Suprapubic skin (tissue), 4 donors: ENCODE data around the gene PLCL2. TPM values are rescaled to one million over a fixed set of nuclear protein-coding genes. Genes with fewer than 3 reads are reported as not detected.
"Not testable (repeated sequence)": the region's sequence is repeated elsewhere in the genome, so short reads cannot be mapped to it uniquely, and the experiment has no call there.

Experiments used
- DNase-seq, 2 donors: peaks; one replicate each; pipeline ENCODE4 v3.0.0-alpha.2; 2019; ENCODE audit warnings: low spot score in 2 of 2
- H3K27ac ChIP-seq: fragments of 200-600 bp; sonication (generic); one replicate; pipeline ENCODE4 v1.5.1; 2019
- H3K27me3 ChIP-seq: fragments of 200-600 bp; sonication (generic); one replicate; pipeline ENCODE4 v1.5.1; 2019
- H3K36me3 ChIP-seq: fragments of 200-600 bp; sonication (generic); one replicate; pipeline ENCODE4 v1.5.1; 2019
- H3K4me1 ChIP-seq: fragments of 200-600 bp; sonication (generic); one replicate; pipeline ENCODE4 v1.5.1; 2019
- H3K4me3 ChIP-seq: fragments of 200-600 bp; sonication (generic); one replicate; pipeline ENCODE4 v1.5.1; 2019; ENCODE audit warnings: mild to moderate bottlenecking
- H3K9me3 ChIP-seq: fragments of 200-600 bp; sonication (generic); one replicate; pipeline ENCODE4 v1.5.1; 2019
- EP300 ChIP-seq: sonication (generic); formaldehyde crosslinking; IDR thresholded peaks from one replicate; pipeline ENCODE4 v1.6.1; 2017; ENCODE audit warnings: antibody characterized with exemption
- POLR2A ChIP-seq, 2 donors: fragments of 450-650 bp; IDR thresholded peaks; one replicate each; pipeline ENCODE4 v1.6.1; 2017; ENCODE audit warnings: antibody characterized with exemption in 2 of 2, mild to moderate bottlenecking in 2 of 2, moderate library complexity in 2 of 2
- POLR2AphosphoS5 ChIP-seq, 3 donors: sonication (generic); formaldehyde crosslinking; IDR thresholded peaks; one replicate each; pipeline ENCODE4 v1.6.1; 2017; ENCODE audit warnings: antibody characterized with exemption in 3 of 3
- WGBS: methylation state at CpG from one replicate; pipeline ENCODE4 v1.1.5; 2018; 5-methylcytosine and 5-hydroxymethylcytosine counted together
- total RNA-seq, 4 donors: library from RNA; depleted of rRNA; stranded (reverse); fragments of >200 nt; gene quantifications; one replicate each; pipeline ENCODE4 v1.1.0, GENCODE V29; 2016
- TF ChIP-seq, protein P1 (sequence below), 2 donors: fragments of 200-600 bp in 1 of 2; fragments of 450-650 bp in 1 of 2; sonication (generic) in 1 of 2; IDR thresholded peaks; one replicate each; pipeline ENCODE4 v1.5.1; 2016 to 2019; ENCODE audit warnings: antibody characterized with exemption in 2 of 2, mild to moderate bottlenecking in 1 of 2, moderate library complexity in 1 of 2

The PLCL2 gene
- total RNA-seq, 4 donors from 2014 or later = 1.5 to 4.2 (median 1.9) TPM

DNA sequence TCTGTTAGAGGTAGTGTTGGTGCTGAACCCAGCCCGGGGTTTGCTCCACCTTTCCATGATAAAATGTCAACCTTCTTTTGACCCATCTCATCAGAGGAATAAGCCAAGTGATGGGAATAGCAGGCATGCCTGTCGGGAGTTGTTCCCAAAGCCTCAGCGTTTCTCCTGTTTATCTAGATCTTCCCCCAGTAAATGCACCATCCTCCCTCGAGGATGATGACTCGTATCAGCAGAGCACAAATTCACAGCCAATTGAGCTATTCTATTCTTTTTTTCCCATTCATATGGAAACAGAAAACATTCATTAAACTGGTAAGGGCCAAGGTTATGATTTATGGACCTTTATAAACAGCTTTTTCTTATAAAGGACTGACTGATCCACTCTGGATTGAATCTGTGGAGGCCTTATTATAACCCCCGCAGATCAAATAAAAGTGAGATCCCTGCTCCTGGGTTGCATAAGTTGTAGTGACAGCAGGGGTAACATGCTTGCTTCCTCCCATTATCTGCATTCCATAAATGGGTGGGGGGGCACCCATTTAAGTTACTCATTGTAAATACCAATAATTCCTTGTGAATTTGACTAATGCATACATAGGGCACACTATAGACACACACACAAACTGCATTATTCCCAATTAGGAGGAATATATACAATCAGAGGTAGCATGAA, 207.3 kb downstream of the PLCL2 start:
- Histone ChIP-seq H3K4me1 (peaks cover 5% of the 10 kb centered on the region), H3K27ac (no peak overlapping the region), H3K4me3 (no peak overlapping the region), H3K9me3 (no peaks in the 10 kb centered on the region), H3K36me3 (no peaks in the 10 kb centered on the region), H3K27me3 (no peaks in the 10 kb centered on the region)
- no peak for DNase-seq
- 67% methylated on average over 6 of the region's 6 CpGs for WGBS
- TF ChIP-seq, protein P1, sequence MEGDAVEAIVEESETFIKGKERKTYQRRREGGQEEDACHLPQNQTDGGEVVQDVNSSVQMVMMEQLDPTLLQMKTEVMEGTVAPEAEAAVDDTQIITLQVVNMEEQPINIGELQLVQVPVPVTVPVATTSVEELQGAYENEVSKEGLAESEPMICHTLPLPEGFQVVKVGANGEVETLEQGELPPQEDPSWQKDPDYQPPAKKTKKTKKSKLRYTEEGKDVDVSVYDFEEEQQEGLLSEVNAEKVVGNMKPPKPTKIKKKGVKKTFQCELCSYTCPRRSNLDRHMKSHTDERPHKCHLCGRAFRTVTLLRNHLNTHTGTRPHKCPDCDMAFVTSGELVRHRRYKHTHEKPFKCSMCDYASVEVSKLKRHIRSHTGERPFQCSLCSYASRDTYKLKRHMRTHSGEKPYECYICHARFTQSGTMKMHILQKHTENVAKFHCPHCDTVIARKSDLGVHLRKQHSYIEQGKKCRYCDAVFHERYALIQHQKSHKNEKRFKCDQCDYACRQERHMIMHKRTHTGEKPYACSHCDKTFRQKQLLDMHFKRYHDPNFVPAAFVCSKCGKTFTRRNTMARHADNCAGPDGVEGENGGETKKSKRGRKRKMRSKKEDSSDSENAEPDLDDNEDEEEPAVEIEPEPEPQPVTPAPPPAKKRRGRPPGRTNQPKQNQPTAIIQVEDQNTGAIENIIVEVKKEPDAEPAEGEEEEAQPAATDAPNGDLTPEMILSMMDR (IDR thresholded peaks at IDR 0.05) = no peak
- no peak for TF ChIP-seq EP300
- TF ChIP-seq POLR2A (IDR thresholded peaks at IDR 0.05) = no peak

DNA sequence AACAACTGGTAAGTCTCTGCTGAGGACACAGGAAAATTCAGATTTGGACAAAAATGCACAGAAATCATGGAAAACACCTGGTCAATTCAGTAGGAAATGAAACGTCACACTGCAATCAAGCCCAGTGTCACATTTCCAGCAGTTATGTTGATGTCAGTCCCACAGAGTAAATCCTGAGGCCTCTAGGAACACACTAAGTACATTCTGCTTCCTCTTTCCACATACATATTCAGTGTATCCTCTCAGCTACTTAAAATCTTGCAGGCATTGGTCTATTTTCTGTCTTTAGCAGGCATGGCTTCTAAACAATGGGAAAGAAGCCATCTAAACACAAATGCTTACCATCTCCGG, 207.8 kb downstream of the PLCL2 start:
- H3K4me1 ChIP-seq = peaks cover 5% of the 10 kb centered on the region
- H3K36me3 ChIP-seq = no peaks in the 10 kb centered on the region
- no peak overlapping the region for H3K27ac ChIP-seq
- H3K27me3 ChIP-seq = no peaks in the 10 kb centered on the region
- no peak for TF ChIP-seq POLR2A (IDR thresholded peaks at IDR 0.05)
- TF ChIP-seq EP300 = no peak
- TF ChIP-seq POLR2AphosphoS5 (IDR thresholded peaks at IDR 0.05) = no peak
- TF ChIP-seq, protein P1 (IDR thresholded peaks at IDR 0.05) = no peak
- no peak for DNase-seq
- H3K4me3 ChIP-seq = no peak overlapping the region
- no peaks in the 10 kb centered on the region for H3K9me3 ChIP-seq
- 72% methylated on average over 2 of the region's 2 CpGs for WGBS

GRCh38 chr3:17094551-17094950, 209.8 kb downstream of the PLCL2 start:
- 63% methylated on average over 4 of the region's 6 CpGs for WGBS
- H3K36me3 ChIP-seq = no peaks in the 10 kb centered on the region
- no peaks in the 10 kb centered on the region for H3K27me3 ChIP-seq
- H3K9me3 ChIP-seq = no peaks in the 10 kb centered on the region
- TF ChIP-seq EP300 (no peak), POLR2AphosphoS5 (IDR thresholded peaks at IDR 0.05) (no peak), POLR2A (IDR thresholded peaks at IDR 0.05) (no peak)
- TF ChIP-seq, protein P1 (IDR thresholded peaks at IDR 0.05) = no peak
- H3K4me1 ChIP-seq = peaks cover 2% of the 10 kb centered on the region
- H3K27ac ChIP-seq = no peak overlapping the region
- H3K4me3 ChIP-seq = no peak overlapping the region
- no peak for DNase-seq

GRCh38 chr3:17103579-17103978, 218.8 kb downstream of the PLCL2 start:
- H3K36me3 ChIP-seq = no peaks in the 10 kb centered on the region
- H3K4me3 ChIP-seq = no peak overlapping the region
- TF ChIP-seq, protein P1 (IDR thresholded peaks at IDR 0.05) = no peak
- TF ChIP-seq POLR2AphosphoS5 (IDR thresholded peaks at IDR 0.05) = no peak
- no peak for TF ChIP-seq POLR2A (IDR thresholded peaks at IDR 0.05)
- no peak for TF ChIP-seq EP300
- 90% methylated on average over 1 of the region's 1 CpG for WGBS
- peaks cover 3% of the 10 kb centered on the region for H3K9me3 ChIP-seq
- DNase-seq = no peak
- H3K27ac ChIP-seq = no peak overlapping the region
- no peaks in the 10 kb centered on the region for H3K27me3 ChIP-seq
- H3K4me1 ChIP-seq = no peaks in the 10 kb centered on the region

DNA sequence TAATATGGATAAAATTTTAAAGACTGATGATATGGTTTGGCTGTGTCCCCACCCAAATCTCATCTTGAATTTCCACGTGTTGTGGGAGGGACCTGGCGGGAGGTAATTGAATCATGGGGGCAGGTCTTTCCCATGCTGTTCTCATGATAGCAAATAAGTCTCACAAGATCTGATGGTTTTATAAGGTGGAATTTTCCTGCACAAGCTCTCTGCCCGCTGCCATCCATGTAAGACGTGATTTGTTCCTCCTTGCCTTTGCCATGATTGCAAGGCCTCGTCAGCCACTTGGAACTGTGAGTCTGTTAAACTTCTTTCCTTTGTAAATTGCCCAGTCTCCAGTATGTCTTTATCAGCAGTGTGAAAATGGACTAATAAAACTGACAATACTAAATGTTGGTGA, 222.0 kb downstream of the PLCL2 start:
- H3K27me3 ChIP-seq, H3K4me3 ChIP-seq, H3K4me1 ChIP-seq, H3K36me3 ChIP-seq, DNase-seq, H3K27ac ChIP-seq, H3K9me3 ChIP-seq: not testable (repeated sequence)
- WGBS = 89% methylated on average over 5 of the region's 5 CpGs
